Measurements from ENCODE around the gene ANKRD50. TPM values are rescaled to one million over a fixed set of nuclear protein-coding genes. Genes with fewer than 3 reads are reported as not detected.
A peak's percentile ranks its signal among the peaks of the same experiment; 100 is the strongest.

ANKRD50 gene
- total and polyA plus RNA-seq, 2 of the 4 experiments (the other 2 are of a cell fraction) = 8.1 to 35.3 TPM

- Histone ChIP-seq H3K4me3 (ENCODE audit: insufficient read depth, low read depth, low read length) (no peak overlapping the region), H2BK120ac (ENCODE audit: low read depth, low read length) (no peak overlapping the region), H3K4me2 (ENCODE audit: low read depth, low read length) (no peak overlapping the region), H3K4me1 (ENCODE audit: control insufficient read depth, insufficient read depth, low read length) (peaks cover under 1% of the 10 kb centered on the region; the same call in 1 of the 2 replicates), H3K9ac (ENCODE audit: low read depth, low read length) (no peak overlapping the region), H4K91ac (ENCODE audit: insufficient read depth, low read depth, low read length) (no peak overlapping the region), H3K9me1 (ENCODE audit: insufficient read depth, low read length) (no peaks in the 10 kb centered on the region; the same call in 1 of the 2 replicates), H3K4ac (ENCODE audit: low read depth, low read length) (no peak overlapping the region), H3K18ac (ENCODE audit: low read depth, low read length) (no peak overlapping the region), H3K79me1 (ENCODE audit: low read depth in 1 of 2, low read length in 2 of 2) (no peaks in the 10 kb centered on the region), H3K27ac (ENCODE audit: insufficient read depth, low read length) (no peak overlapping the region), H3K14ac (replicated peaks; ENCODE audit: low read depth, low read length) (no peak overlapping the region), H2BK5ac (ENCODE audit: low read depth, low read length, poor library complexity, severe bottlenecking) (no peak overlapping the region), H2AFZ (replicated peaks; ENCODE audit: low read length, poor library complexity) (no peak overlapping the region), H2AK5ac (ENCODE audit: low read depth, low read length) (no peak overlapping the region), H2BK20ac (ENCODE audit: low read depth, low read length) (no peak overlapping the region), H4K5ac (ENCODE audit: low read depth, low read length) (no peak overlapping the region), H3K27me3 (ENCODE audit: control insufficient read depth, insufficient read depth, low read length) (no peaks in the 10 kb centered on the region), H4K8ac (ENCODE audit: low read depth in 2 of 2, low read length in 2 of 2) (no peak overlapping the region), H4K20me1 (ENCODE audit: insufficient read depth, low read length) (no peaks in the 10 kb centered on the region), H3K36me3 (ENCODE audit: control insufficient read depth, insufficient read depth, low read length) (no peaks in the 10 kb centered on the region), H2BK15ac (ENCODE audit: low read depth, low read length) (no peak overlapping the region), H3K23ac (ENCODE audit: low read depth, low read length) (no peak overlapping the region), H3K56ac (ENCODE audit: extremely low read depth, insufficient read depth, low read length) (no peak overlapping the region), H3K9me3 (ENCODE audit: control insufficient read depth, insufficient read depth, low read length) (no peaks in the 10 kb centered on the region), H2AK9ac (replicated peaks; ENCODE audit: low read depth, low read length, poor library complexity) (no peak overlapping the region)
- in situ Hi-C loops (cut with MboI; ENCODE audit: low sequenced_read_pairs) (no loop called here), dilution Hi-C loops (cut with HindIII; ENCODE audit: low sequenced_read_pairs, unreplicated experiment) (no loop called here), intact Hi-C loops (cut with micrococcal nuclease) (no loop called here)
- ChIA-PET POLR2A (ENCODE audit: unreplicated experiment) (no interaction called here), CTCF (no interaction called here)
- TF ChIP-seq MXI1 (IDR thresholded peaks at IDR 0.05; ENCODE audit: borderline replicate concordance, low read depth, low read length) = no peak
- no peak for TF ChIP-seq FOS (IDR thresholded peaks at IDR 0.05; ENCODE audit: low read depth, low read length)
- peak; percentile 88 for TF ChIP-seq CEBPB (IDR thresholded peaks at IDR 0.05; ENCODE audit: low read depth, low read length)
- no peak for TF ChIP-seq POLR2A (IDR thresholded peaks at IDR 0.05; ENCODE audit: low read depth, low read length)
- no TSS peak for BruUV-seq (replicated peaks)
- ATAC-seq (ENCODE audit: low read depth) (no peak), DNase-seq (no peak)
- no CpG with 5 or more reads among the region's 1 CpG for WGBS, 2 experiments (ENCODE audit: extremely low coverage in 2 of 2, insufficient read length in 1 of 2)
Measured at GRCh38 chr4:124748965-124749364, 36.4 kb upstream of the ANKRD50 start.

Measured in IMR-90 (cell line).